RCC 7860 (cell line): ENCODE data around the gene WDR1.

ENCODE experiments used
- DNase-seq: peaks from one replicate; pipeline ENCODE4 v3.0.0-alpha.2; 2015; ENCODE audit warnings: low spot score
- FAIRE-seq: peaks from 2 replicates; lab custom pipeline; 2012; peaks lifted over from hg19 to GRCh38; lab: Jason Lieb, UNC

Gene WDR1

DNA sequence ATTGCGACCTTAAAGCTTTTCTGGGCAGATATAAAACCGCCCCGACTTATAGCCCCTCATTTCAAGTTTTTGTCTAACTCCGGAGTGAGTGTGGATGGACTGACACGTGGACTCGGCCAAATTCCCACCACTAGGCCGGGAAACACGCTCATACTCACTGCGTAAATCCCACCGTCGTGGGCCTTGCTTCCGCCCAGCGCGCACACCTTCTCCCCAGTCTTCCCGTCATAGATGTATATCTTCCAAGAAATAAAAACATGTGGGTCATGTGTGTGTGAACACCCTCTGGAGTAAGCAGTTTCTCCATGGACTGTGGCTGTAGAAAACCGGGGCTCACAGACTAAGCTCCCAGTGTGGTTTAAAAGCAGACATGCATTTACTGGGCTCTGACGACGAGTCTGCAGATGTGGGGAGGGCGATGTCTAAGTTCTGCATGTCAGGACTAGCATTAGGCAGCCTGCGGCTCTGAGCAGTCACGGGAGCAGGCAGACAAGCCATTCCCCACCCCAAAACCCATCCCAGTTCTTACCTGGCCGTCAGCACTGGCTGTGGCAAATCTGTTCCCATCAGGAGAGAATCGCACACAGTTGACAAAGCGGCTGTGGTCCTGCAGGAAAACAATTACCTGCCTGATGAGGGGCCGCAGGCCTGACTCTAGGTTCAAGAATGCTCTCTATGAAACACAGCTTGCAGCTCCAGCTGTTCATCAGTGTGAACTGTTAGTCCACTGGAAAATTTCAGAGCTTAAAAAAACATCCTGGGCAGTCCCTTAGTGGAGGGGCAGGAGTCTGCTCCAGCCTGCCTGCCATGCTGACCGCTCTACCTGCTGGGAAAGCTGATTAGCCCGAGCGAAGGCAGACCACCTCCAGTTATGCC lies 28.2 kb downstream of the WDR1 start:
- no peak for FAIRE-seq
- DNase-seq = no peak

- FAIRE-seq (no peak), DNase-seq (no peak)
Measured at GRCh38 chr4:10087152-10087791, 29.3 kb downstream of the WDR1 start.

DNA sequence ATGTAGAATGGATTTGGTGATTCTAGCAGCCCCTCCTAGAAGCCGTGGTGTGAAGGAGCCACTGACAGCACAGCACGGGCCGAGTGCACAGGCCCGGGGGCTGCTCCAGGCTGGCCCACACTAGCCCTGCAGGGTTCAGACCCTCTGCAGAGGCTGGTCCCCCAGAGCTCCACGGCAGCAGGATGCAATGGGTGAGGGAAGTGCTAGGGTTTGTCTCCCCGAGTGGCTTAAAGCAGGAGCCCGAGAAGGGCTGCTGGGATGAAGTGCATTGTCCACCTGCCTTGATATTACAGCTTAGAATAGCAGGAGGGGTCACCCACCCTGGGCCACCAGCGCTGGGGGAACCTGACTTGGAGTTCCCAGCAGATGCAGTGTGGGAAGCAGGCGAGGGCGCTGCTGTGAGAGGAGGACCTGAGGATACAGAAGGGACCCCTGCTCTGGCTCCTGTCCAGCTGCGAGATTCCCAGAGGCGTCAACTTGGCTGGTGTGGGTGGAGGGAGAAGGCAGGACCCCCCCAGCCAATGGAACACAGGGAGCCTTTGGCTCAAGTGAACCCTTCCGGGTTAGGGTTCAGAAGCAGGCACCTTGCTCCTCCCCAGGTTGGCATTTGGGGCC lies 30.0 kb downstream of the WDR1 start:
- no peak for DNase-seq
- FAIRE-seq = no peak

- no peak for FAIRE-seq
- no peak for DNase-seq
Measured at GRCh38 chr4:10085828-10086505, 30.6 kb downstream of the WDR1 start.

- FAIRE-seq (no peak), DNase-seq (no peak)
Measured at GRCh38 chr4:10085386-10085785, 31.2 kb downstream of the WDR1 start.

GRCh38 chr4:10084651-10085358 lies 31.8 kb downstream of the WDR1 start:
- no peak for DNase-seq
- FAIRE-seq = no peak

DNA sequence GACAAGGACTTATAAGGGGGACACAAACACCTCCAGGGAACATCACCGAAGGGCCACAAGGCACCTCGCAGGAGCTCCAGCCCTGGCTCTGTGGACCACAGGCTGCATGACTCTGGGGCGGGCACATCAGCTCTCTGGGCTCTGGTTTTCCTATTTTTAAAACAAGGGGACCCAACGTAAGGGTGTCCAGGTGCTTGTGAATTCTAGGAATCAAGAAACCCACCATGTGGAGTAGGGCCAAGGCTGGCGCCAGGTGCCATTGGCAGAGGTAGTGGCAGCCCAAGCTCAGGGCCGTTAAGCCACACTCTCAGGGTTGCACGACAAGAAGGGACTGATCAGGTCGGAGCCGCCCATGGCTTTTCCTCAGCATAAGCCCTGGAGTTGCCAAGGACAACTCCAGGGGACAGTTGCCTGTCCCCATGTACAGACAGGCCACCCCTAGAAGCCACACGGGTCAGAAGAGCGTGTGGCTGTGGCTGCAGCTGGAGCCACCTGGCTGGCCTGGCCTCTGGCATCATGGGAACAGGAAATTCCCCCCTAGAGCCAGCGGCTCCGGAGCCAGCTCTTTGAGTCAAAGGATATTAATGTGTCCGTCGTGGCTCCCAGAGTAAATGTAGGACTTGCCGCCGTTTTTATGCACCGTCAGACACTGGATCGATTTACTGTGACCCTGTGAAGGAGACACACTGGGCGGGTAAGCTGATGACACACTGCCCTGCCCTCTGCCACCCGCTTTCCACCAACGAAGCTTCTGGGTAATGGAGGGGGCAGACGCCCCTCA lies 32.5 kb downstream of the WDR1 start:
- DNase-seq (no peak), FAIRE-seq (no peak)

DNA sequence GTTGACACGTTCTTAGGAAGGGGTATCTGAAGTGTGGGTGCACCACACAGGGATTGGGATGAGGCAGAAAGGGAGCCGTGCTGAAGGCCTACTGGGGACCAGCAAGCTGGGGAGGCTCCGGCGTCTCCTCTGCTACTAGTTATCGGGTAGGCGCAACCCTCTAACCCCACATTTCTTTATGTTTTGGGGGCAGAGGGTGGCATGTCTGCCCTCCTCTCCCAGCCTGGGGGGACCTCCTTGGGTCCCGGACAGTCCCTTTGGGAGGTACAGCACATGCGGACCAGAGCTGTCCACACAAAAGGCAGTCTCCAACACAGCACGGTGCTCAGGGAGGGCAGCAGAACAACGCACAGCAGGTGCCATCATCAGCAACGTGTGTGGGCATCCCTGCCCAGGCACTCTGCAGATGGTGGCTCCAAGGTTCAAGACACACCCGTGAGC lies 33.2 kb downstream of the WDR1 start:
- FAIRE-seq = no peak
- no peak for DNase-seq

DNA sequence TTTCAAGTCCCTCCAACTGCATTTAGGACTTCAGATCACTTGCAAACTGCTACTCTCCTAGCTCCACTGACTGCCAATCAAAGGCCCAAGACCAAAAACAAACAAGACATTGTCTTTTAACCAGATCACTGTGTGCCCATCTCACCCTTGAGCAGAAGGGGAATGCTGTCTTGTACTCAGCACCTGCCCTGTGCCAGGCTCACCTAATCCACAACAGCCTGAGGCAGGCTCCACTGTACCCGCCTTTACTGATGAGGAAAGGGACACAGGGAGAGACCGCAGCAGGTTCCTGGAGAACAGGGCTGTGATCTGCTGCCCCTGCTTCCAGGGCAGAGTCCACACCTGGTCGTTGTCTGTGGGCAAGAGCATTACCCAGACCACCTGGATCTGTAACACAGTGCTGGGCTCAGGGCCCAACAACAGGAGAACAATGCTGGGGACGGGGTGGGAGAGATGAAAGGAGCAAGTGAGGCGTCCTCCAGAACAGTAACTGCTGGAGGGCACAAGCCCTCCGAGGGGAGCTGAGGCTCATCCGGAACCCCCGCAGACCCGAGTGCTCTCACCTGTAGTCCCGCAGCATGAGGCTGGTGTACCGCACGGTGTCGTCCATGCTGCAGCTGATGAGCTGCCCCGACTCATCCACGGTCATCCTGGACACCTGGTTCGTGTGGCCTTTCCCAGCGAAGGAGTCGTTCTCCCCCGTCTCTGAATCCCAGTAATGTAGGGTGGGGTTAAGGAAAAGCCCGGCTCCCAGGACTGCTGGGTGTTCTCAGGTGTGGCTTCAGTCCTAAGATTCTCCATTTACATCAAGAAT lies 33.9 kb downstream of the WDR1 start:
- FAIRE-seq = no peak

DNA sequence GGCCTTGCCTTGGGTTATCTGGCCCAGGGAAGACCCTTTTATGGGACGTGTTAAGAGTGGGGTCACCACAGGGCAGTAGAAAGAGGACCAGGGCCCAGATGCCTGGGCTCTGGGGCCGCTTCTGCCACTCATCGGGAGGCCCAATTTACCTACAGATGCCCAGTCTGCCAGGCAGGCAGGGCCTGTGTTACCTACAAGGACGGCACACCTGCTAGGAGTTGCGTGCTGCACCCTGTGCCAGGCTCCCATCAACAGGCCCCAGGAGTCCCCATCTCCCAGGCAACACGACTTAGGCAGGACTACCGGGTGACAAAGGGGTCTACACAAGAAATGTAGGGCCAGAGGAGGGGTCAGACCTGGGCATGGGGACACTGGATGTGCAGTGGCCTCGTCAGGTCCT lies 34.6 kb downstream of the WDR1 start:
- DNase-seq = no peak
- FAIRE-seq = no peak

More for the DNA sequence above, 33.9 kb downstream of the WDR1 start:
- DNase-seq = no peak

DNA sequence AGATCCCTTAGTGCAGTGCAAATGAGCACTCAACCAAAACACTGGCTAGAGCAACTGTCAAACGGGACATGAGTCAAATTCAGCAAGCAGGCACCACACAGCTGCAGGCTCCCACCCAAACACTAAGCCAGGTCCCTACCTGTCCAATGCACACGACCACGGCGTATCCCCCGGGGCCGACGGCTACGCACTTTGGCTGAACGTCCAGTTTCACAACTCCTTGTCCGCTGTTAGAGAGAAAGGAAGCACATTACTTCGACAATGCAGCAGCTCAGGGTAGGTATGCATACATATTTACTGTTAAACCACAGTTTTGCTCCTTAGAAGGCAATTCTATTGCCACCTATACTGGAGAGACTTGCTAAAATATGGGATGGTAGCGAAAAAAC lies 35.4 kb downstream of the WDR1 start:
- FAIRE-seq (no peak), DNase-seq (no peak)

- FAIRE-seq (no peak), DNase-seq (no peak)
Measured at GRCh38 chr4:10080589-10081217, 35.9 kb downstream of the WDR1 start.

DNA sequence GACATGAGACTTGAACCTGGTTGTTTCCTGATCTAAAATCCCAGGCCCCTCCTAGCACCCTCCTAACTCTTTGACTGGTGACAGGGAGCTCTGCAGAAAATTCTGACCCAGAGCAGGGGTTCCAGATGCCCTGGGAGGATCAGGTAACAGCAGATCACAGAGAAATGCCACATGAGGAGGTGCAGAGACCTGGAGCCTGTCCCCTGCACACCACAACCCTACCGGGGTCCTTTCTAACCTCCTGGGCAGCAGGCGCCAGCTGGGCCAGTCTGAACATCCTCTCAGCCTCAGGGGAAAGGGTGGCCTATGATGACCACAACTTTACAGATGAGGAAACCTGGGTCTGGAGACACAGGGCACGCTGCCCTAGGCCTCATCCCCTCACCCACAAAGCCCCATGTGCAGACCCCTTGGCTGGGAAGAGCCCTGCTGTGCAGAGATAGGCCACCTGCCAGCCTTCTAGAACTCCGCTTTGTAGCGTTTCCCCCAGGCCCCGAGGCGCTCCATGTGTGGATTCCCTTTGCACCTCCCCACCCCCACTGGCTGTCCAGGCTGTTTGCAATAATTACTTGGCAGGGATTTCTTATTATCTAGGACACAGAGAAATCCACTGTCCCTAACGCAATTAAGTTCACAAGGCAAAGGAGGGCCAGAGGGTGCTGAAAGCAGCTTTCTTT lies 36.5 kb downstream of the WDR1 start:
- no peak for DNase-seq
- no peak for FAIRE-seq

DNA sequence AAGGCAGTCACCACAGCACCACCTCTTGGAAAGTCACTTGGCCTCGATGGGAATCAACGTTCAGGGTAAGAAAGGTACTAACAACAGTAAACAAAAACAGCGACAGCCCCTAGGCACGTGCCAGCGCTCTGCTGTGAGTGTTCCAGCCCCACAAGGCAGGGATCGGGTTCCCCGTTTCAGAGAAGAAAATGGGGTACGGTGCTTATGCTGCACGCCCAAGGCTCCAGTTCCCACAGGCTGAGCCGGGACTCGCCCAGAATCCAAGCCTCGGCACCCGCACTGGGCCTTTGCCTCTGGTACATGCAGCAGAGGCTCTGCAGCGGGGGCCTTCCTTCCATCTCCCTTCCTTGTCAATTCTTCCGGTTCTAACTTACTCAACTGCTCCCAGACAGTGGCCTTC lies 37.3 kb downstream of the WDR1 start:
- no peak for DNase-seq
- FAIRE-seq = no peak

DNA sequence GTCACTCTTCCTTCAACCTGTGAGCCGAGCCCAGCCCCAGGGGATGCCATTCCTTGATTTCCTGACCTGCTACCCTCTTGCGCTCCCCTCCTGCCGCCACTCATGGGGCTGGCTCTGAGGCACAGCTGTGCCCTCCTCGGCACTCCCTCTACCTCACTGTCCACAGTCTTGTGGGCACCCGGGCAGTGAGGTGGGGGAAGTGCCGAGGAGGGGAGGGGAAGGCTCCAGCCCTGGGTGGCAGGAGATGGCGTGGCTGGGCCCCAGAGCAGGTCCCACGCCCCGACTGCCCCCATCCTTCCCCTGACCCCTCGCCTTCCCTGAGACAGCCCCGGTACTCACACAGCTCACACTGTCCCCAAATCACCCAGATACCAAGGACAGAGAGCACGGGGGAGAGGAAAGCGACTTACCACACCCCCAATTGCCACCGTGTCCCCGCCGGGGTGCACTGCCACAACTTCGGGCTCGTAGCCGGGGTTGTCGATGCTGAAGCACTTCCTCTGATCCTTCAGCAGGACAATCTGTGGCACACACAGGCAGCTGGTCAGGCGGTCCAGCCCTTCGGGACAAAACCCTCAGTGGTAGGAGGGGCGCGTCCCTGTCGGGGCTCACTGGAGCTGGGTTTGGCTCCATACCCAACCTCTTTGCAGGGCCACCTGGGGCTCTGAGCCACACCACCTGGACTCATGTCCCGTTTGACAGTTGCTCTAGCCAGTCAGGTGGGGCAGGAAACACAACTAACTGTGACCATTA lies 37.9 kb downstream of the WDR1 start:
- DNase-seq (no peak), FAIRE-seq (no peak)

GRCh38 chr4:10077483-10078335 lies 38.9 kb downstream of the WDR1 start:
- no peak for FAIRE-seq

More at GRCh38 chr4:10077483-10078335, 38.9 kb downstream of the WDR1 start:
- DNase-seq = no peak
